GM19468 (cell line): Measurements from ENCODE around the gene SLC30A7.
"Not testable (repeated sequence)": the region's sequence is repeated elsewhere in the genome, so short reads cannot be mapped to it uniquely, and the experiment has no call there.

Experiments used
- ATAC-seq: cut with Tn5 transposase; IDR thresholded peaks from one replicate; pipeline ENCODE4 v1.9.1; 2021; ENCODE audit warnings: mild to moderate bottlenecking, moderate library complexity, moderate number of reproducible peaks; ENCODE audit not compliant: unreplicated experiment; ENCODE audit errors: extremely low read depth

The SLC30A7 gene

GRCh38 chr1:100889869-100890482, 5.9 kb upstream of the SLC30A7 start:
- not testable (repeated sequence) for ATAC-seq

- no peak for ATAC-seq
These were observed 4.5 kb upstream of the SLC30A7 start for GRCh38 chr1:100891380-100891779.

DNA sequence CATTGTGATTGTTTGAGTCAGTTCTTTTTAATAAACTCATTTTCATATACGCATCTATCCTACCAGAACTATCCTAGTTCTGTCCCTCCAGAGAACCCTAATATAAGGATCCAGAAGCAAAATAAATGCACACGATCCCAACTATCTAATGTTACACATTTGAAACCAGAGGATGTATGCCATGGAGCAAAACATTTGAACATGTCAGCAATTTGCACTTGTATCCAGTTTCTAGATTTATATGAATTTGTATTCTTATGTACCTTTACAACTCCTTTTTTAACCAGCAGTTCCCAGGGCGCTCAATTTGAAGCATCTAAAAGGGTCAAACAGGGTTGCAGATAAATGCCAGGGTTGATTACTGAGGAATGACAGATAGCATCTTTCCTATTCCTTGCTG, 3.3 kb upstream of the SLC30A7 start:
- no peak for ATAC-seq

GRCh38 chr1:100893718-100894117, 2.2 kb upstream of the SLC30A7 start:
- ATAC-seq = no peak

DNA sequence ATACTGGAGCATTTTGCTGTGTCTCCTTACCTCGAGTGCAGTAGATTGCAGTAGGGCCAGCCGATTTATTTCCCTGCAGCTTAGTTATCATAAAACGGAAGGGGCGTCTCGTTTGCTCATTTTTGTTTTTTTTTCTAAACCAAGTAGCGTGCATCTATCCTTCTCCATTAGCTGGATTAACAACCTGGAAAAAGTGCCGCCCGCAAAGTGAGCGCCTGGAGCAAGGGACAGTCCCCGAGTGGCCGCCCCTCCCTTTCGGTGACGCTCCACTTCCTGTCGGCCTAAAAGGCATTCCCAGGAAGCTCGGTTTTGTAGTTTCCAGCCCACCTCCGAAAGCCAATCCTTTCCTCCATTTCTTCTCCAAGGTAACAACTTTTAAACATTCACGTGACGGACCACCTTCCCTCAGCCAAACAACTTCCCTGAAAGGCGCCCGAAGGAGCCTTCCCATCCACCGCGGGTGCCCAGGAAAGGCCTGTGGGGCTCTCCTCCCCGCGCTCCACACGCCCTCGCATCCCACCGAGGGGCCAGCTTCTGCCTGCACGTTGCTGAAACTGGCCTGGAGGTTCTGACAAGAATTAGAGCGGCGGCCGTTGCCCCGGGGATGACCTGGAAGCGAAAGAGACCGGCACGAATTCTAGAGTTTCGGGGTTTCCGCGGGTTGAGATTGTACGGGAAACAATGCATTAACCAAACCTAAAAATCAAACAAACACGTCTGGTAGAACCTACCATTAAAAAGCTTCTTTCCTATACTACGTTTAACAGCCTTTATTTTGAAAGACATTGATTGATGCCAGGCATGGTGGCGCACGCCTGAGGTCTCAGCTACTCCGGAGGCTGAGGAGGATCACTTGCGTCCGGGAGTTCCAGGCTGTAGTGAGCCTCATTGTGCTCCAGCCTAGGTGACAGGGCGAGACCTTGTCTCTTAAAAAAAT, 1.0 kb upstream of the SLC30A7 start, which contains the start of gene EXTL2:
Gene EXTL2 (minus strand): TSS at position 240 of the 937 bp plus-strand sequence. CDS start 6,085 bp downstream, outside the sequence.
- peak; percentile 15 for ATAC-seq

DNA sequence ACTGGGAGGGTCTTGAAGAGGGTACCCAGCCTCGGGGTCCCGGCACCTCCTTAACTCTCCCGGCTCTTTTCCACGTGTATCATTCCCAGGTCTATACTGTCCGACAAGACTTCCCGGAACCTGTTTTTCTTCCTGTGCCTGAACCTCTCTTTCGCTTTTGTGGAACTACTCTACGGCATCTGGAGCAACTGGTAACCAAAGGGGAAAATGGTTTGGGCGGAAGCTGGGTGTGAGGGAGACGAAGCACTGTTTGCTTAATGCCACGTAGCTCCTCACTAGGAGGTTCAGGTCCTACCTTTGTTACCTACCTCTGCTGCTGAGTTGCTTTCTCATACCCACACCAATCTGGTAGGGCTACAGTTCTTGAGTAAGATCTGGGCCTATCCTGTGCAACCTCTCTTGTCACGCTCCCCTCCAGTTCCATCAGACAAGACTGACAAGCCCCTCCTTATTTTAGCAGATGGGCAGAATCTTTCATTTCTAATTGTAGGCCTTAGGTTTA, 642 bp downstream of the SLC30A7 start:
- ATAC-seq = peak; percentile 43

- ATAC-seq = no peak
These were observed 6.5 kb downstream of the SLC30A7 start for GRCh38 chr1:100902365-100902764.

GRCh38 chr1:100903777-100904176, 7.9 kb downstream of the SLC30A7 start:
- no peak for ATAC-seq

DNA sequence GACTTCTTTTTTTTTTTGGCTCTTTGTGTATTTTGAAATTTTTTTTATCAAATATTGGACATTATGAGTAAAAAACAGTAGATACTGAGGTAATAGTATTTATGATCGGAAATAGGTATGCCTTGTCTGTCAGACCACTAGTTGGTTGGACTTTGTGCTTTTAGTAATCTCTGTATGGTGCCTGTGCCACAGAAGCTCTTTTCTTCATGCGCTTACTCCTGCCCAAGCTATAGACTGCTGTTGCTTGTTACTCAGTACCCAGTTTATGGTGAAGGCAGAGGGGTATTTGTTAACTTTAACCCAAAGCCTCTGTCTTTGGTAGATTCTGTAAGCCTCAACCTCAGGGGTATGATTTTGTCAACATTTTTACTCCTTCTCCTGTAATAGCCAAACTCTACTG, 8.6 kb downstream of the SLC30A7 start:
- no peak for ATAC-seq

DNA sequence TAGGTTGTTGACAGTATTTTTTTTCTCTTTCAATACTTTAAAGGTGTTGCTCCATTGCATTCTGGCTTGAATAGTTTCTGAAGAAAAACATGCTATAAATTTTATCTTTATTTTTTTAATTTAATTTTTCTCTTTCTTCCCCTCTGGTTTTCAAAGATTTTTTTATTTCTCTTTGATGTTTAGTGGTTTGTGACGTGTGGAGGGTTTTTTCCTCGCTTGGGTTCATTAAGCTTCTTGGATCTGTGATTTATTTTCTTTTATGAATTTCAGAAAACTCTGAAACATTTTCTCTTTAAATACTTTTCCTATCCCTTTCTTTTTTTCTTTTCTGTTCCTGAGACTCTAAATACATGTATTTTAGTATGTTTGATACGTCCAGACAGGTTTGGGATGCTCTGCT, 9.3 kb downstream of the SLC30A7 start:
- no peak for ATAC-seq

- ATAC-seq = no peak
These were observed 12.0 kb downstream of the SLC30A7 start for GRCh38 chr1:100907887-100908286.

DNA sequence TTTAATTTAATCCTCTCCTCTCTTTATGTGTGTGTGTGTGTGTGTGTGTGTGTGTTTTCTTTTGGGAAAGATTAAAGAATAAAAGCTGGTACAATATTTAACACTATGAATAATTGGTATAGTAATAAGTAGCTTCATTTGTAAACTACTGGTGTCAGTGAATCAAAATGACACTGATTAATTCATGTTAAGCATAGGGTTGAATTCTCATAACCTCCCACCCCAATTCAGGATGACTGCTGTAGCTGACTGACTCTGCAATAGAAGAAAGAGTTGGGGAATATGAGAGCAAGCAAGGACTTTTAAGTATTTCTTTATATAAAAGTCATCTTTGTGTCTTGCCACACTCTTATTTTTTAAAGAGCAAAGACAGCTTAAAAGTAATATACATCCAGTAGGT, 13.1 kb downstream of the SLC30A7 start:
- ATAC-seq = no peak

DNA sequence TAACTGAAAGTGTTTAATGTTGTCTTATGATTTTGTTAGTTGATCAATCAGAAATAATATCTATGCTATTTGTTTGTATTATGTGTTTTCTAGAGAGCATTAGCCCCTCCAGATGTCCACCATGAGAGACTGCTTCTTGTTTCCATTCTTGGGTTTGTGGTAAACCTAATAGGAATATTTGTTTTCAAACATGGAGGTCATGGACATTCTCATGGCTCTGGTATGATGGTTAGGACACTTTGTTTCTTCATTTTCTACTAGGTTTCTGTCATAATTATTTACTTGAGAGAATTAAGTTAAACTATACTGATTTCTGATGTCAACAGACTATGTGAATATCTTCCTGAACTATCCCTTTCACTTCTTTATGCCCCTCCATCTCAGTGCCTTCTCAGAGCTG, 16.1 kb downstream of the SLC30A7 start:
- ATAC-seq = no peak

DNA sequence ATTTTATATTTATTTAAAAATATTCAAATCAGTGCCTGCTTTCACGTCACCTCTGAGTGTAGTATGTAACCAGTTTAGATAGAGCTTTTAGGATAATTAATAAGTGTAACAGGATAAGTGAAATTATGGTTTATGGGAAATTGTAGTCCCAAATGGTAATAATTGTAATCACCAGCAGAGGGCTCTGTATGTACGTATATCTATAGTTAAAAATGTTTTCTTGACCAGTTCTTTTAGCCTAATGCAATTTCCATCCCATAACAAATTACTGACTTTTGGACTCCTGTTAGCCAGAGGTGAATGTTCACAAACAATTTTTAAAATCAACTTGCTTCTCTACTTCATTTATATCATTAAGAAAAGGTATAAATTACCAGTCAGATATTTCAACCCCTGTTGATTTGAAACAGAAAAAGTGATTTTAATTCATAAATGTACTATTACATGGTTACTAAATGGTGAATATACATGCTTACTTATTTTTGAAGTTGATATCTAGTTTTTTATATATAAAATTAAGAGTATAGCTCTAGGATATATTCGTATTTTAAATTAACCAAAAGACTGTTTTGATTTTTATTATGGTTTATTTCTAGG, 25.3 kb downstream of the SLC30A7 start:
- no peak for ATAC-seq

DNA sequence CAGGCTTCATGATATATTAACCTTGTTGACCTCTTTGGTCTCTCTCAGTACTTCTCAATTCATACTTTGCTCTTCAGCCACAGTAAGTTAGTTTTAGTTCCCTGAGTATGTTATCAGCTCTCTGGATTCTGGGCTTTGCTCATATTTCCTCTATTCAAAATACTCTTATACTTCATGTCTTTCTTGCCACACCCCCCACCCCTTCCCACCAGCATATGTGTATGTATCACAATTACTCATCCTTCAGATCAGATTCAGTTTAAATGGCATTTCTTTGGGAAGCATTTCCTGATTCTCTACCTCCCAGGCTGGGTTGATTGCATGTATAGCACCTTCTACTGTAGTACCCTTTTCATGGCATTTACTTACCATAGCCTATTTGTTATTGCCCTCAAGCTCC, 28.3 kb downstream of the SLC30A7 start:
- no peak for ATAC-seq

- ATAC-seq = no peak
These were observed 29.1 kb downstream of the SLC30A7 start for GRCh38 chr1:100924991-100925390.

DNA sequence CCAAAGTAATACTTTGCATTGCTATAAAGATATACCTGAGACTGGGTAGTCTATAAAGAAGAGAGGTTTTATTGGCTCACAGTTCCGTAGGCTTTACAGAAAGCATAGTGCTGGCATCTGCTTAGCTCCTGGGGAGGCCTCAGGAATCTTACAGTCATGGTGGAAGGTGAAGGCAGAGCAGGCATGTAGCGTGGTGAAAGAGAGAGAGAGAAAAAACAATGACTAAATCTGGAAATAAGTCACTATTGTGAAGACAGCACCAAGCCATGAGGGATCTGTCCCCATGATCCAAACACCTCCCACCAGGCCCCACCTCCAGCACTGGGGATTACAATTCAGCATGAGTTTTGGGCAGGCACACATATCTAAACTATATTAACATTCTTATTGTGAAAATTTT, 30.4 kb downstream of the SLC30A7 start:
- ATAC-seq = no peak

- ATAC-seq = no peak
These were observed 31.4 kb downstream of the SLC30A7 start for GRCh38 chr1:100927276-100927675.

DNA sequence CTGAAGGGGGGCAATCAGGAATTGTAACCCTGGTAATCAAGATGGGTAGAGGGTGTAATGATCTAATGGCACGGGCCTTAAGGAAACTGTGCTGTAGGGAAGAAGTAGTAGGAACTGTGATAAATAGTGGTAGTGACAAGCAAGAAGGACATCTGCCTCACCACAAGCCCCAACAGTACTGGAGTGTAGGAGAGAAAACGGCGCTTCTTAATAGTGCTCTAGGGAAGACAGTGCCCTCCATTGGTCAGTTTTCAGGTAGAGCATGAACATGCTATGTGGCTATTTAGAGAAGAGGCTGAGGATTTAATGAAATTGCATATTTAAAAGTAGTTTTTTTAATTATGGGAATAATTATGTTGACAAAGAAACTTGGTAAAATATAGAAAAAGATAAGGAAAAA, 32.2 kb downstream of the SLC30A7 start:
- no peak for ATAC-seq

DNA sequence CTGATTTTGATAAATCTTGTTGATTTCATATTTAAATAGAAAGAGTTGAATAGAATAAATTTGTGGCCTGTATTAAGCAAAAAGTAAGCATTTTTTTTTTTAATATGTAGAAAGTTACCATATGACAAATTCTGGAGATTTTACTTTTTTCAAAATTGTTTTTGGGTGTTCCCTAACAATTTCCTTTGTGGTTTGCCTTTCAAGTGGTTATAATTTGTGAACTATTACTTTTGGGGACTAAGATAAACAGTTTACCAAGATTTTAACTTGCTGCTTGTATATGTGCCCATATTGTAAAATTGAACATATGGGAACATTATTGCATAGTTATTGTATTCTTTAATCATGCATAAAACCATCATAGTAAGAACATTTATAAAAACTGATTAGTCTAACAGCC, 34.6 kb downstream of the SLC30A7 start:
- no peak for ATAC-seq

GRCh38 chr1:100931716-100932115, 35.8 kb downstream of the SLC30A7 start:
- ATAC-seq = no peak
